ENCODE data around the gene NAA80. TPM values are rescaled to one million over a fixed set of nuclear protein-coding genes. Genes with fewer than 3 reads are reported as not detected.

Gene NAA80
- polyA plus RNA-seq, 1 of the 3 experiments (the other 2 are of a cell fraction) = 10.5 TPM

DNA sequence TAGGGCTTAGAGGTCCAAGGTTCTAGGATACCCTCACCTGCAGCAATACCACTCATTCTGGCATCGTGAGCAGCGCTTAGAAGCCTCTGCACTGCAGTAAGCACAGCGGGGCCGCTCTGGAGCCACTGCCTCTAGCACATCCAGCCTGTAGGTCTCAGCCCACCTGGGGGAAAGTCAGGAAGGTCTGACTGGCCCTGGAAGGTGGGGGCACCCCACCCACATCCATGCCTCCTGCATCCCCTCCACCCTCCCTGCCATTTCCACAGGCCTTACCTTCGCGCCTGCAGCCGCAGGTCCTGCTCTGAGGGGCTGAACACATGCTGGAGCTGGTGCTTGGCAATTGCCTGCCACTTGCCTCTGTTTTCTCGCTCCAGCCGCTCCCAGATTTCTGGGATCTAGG lies 42.3 kb upstream of the NAA80 start (continued):
- TF ChIP-seq EP300 (IDR thresholded peaks at IDR 0.05; ENCODE audit: borderline replicate concordance in 1 of 2, low read depth in 1 of 2, low read length in 1 of 2) (no peak), FOSL2 (IDR thresholded peaks at IDR 0.05; ENCODE audit: borderline replicate concordance, low read depth) (no peak), SMC3 (IDR thresholded peaks at IDR 0.05; ENCODE audit: low read depth, low read length) (no peak), FOXJ3 (CRISPR knock-in tag; IDR thresholded peaks at IDR 0.05) (no peak), GABPA (IDR thresholded peaks at IDR 0.05; ENCODE audit: low read depth) (no peak)
- TF ChIP-seq, protein P1, sequence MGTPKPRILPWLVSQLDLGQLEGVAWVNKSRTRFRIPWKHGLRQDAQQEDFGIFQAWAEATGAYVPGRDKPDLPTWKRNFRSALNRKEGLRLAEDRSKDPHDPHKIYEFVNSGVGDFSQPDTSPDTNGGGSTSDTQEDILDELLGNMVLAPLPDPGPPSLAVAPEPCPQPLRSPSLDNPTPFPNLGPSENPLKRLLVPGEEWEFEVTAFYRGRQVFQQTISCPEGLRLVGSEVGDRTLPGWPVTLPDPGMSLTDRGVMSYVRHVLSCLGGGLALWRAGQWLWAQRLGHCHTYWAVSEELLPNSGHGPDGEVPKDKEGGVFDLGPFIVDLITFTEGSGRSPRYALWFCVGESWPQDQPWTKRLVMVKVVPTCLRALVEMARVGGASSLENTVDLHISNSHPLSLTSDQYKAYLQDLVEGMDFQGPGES (IDR thresholded peaks at IDR 0.05; ENCODE audit: low read depth, low read length) = no peak

DNA sequence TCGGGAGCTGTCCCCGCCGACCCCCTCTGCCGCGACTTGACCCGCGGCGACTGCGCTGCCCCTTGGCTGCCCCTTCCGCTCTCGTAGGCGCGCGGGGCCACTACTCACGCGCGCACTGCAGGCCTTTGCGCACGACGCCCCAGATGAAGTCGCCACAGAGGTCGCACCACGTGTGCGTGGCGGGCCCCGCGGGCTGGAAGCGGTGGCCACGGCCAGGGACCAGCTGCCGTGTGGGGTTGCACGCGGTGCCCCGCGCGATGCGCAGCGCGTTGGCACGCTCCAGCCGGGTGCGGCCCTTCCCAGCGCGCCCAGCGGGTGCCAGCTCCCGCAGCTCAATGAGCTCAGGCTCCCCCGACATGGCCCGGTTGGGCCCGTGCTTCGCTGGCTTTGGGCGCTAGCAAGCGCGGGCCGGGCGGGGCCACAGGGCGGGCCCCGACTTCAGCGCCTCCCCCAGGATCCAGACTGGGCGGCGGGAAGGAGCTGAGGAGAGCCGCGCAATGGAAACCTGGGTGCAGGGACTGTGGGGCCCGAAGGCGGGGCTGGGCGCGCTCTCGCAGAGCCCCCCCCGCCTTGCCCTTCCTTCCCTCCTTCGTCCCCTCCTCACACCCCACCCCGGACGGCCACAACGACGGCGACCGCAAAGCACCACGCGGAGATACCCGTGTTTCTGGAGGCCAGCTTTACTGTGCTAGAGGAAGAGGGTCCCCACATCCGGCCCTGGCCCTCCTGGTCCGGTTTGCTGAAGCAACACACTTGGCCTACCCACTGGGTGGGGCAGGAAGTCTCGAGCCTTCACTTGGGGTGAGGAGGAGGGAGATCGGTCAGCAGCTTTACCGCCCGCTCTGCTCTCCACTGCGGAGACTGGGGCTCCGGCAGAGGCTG lies 41.5 kb upstream of the NAA80 start, which contains the start of gene RASSF1:
TSS of gene RASSF1 (minus strand) at position 389 of the 882 bp plus-strand sequence. CDS start at position 358, 31 bp downstream.
- WGBS (ENCODE audit: low lambda C conversion rate) = 96% methylated on average over 59 of the region's 85 CpGs

More for the DNA sequence above, 41.5 kb upstream of the NAA80 start, which contains the start of gene RASSF1:
- Histone ChIP-seq H3K27ac (ENCODE audit: low read depth in 2 of 2, low read length in 1 of 2) (no peak within 1 kb of the TSS), H3K79me2 (ENCODE audit: insufficient read depth) (peaks cover 24% of the 10 kb centered on the region), H3F3A (replicated peaks; ENCODE audit: insufficient read depth) (no peaks in the 10 kb centered on the region), H3K4me3 (ENCODE audit: low read depth in 2 of 2, low read length in 1 of 2) (no peak within 1 kb of the TSS), H3K36me3 (replicated peaks in 1 of 2; ENCODE audit: control insufficient read depth in 1 of 2, insufficient read depth in 2 of 2, low read length in 1 of 2) (no peaks in the 10 kb centered on the region), H3K9me2 (no peaks in the 10 kb centered on the region), H3K27me3 (ENCODE audit: insufficient read depth) (no peaks in the 10 kb centered on the region), H3K9ac (no peak within 1 kb of the TSS), H3K4me1 (ENCODE audit: control insufficient read depth in 1 of 2, insufficient read depth in 2 of 2, low read depth in 1 of 2, low read length in 1 of 2) (peaks cover 5 to 21% of the 10 kb centered on the region in 2 experiments; a peak in 3 of 4 replicates), H3K9me3 (no peaks in the 10 kb centered on the region), H4K20me1 (ENCODE audit: insufficient read depth) (no peaks in the 10 kb centered on the region), H2AFZ (ENCODE audit: low read depth) (no peak within 1 kb of the TSS), H3K4me2 (no peak within 1 kb of the TSS)
- DNase-seq = no peak
- CTCF ChIA-PET = interaction anchor here (0.9 to 6.8 kb wide), 4 partner anchors 8 to 88 kb away, joined by 3 to 40 read pairs (median 3); partner anchors contain the start of genes CYB561D2 and NPRL2
- POLR2A ChIA-PET = no interaction called here
- TF ChIP-seq GABPA (IDR thresholded peaks at IDR 0.05; ENCODE audit: low read depth) (no peak), SIN3A (IDR thresholded peaks at IDR 0.05; ENCODE audit: borderline replicate concordance, low read depth, low read length) (no peak), FOXJ3 (CRISPR knock-in tag; IDR thresholded peaks at IDR 0.05) (no peak)
- TF ChIP-seq, protein P2, sequence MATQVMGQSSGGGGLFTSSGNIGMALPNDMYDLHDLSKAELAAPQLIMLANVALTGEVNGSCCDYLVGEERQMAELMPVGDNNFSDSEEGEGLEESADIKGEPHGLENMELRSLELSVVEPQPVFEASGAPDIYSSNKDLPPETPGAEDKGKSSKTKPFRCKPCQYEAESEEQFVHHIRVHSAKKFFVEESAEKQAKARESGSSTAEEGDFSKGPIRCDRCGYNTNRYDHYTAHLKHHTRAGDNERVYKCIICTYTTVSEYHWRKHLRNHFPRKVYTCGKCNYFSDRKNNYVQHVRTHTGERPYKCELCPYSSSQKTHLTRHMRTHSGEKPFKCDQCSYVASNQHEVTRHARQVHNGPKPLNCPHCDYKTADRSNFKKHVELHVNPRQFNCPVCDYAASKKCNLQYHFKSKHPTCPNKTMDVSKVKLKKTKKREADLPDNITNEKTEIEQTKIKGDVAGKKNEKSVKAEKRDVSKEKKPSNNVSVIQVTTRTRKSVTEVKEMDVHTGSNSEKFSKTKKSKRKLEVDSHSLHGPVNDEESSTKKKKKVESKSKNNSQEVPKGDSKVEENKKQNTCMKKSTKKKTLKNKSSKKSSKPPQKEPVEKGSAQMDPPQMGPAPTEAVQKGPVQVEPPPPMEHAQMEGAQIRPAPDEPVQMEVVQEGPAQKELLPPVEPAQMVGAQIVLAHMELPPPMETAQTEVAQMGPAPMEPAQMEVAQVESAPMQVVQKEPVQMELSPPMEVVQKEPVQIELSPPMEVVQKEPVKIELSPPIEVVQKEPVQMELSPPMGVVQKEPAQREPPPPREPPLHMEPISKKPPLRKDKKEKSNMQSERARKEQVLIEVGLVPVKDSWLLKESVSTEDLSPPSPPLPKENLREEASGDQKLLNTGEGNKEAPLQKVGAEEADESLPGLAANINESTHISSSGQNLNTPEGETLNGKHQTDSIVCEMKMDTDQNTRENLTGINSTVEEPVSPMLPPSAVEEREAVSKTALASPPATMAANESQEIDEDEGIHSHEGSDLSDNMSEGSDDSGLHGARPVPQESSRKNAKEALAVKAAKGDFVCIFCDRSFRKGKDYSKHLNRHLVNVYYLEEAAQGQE (IDR thresholded peaks at IDR 0.05; ENCODE audit: low read depth, low read length) = no peak
- TF ChIP-seq, protein P3, sequence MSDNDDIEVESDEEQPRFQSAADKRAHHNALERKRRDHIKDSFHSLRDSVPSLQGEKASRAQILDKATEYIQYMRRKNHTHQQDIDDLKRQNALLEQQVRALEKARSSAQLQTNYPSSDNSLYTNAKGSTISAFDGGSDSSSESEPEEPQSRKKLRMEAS (IDR thresholded peaks at IDR 0.05; ENCODE audit: low read depth) = no peak
- TF ChIP-seq, protein P4, sequence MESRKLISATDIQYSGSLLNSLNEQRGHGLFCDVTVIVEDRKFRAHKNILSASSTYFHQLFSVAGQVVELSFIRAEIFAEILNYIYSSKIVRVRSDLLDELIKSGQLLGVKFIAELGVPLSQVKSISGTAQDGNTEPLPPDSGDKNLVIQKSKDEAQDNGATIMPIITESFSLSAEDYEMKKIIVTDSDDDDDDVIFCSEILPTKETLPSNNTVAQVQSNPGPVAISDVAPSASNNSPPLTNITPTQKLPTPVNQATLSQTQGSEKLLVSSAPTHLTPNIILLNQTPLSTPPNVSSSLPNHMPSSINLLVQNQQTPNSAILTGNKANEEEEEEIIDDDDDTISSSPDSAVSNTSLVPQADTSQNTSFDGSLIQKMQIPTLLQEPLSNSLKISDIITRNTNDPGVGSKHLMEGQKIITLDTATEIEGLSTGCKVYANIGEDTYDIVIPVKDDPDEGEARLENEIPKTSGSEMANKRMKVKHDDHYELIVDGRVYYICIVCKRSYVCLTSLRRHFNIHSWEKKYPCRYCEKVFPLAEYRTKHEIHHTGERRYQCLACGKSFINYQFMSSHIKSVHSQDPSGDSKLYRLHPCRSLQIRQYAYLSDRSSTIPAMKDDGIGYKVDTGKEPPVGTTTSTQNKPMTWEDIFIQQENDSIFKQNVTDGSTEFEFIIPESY (IDR thresholded peaks at IDR 0.05; ENCODE audit: borderline replicate concordance, low read depth) = no peak

Data from SK-N-SH (cell line).